Erythroblast (primary cell): ENCODE data around the gene CFAP45.
"Not testable (repeated sequence)": the region's sequence is repeated elsewhere in the genome, so short reads cannot be mapped to it uniquely, and the experiment has no call there.

Experiments
- GATA1 ChIP-seq: IDR thresholded peaks from 2 replicates; pipeline ENCODE4 v1.6.1; 2011; ENCODE audit warnings: low read depth, mild to moderate bottlenecking, control low read depth, low read length, moderate library complexity
- POLR2A ChIP-seq: IDR thresholded peaks from 2 replicates; pipeline ENCODE4 v1.6.1; 2011; ENCODE audit warnings: mild to moderate bottlenecking, low read length

DNA sequence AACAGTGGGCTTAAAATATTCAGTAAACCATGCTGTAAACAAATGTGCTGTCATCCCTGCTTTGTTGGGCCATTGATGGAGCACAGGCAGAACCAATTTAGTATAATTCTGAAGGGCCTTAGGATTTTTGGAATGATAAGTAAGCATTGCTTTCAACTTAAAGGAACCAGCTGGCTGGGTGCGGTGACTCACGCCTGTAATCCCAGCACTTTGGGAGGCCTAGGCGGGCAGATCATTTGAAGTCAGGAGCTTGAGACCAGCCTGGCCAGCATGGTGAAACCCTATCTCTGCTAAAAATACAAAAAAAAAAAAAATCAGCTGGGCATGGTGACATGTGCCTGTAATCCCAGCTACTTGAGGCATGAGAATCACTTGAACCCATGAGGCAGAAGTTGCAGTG, 4.1 kb upstream of the CFAP45 start:
- not testable (repeated sequence) for TF ChIP-seq POLR2A, GATA1
